NCI-H226 (cell line): ENCODE results near the gene CST9.
"Not testable (repeated sequence)": the region's sequence is repeated elsewhere in the genome, so short reads cannot be mapped to it uniquely, and the experiment has no call there.

Experiments used
- DNase-seq: peaks from one replicate; pipeline ENCODE4 v3.0.0-alpha.2; 2015

CST9 gene

GRCh38 chr20:23585808-23586734, 19.6 kb downstream of the CST9 start:
- DNase-seq = no peak

- DNase-seq = no peak
These were observed 20.3 kb downstream of the CST9 start for GRCh38 chr20:23585449-23585807.

GRCh38 chr20:23584434-23585199, 21.1 kb downstream of the CST9 start:
- no peak for DNase-seq

GRCh38 chr20:23583526-23583925, 22.2 kb downstream of the CST9 start:
- DNase-seq = no peak

- DNase-seq = no peak
These were observed 23.4 kb downstream of the CST9 start for GRCh38 chr20:23582293-23582692.

GRCh38 chr20:23581833-23582232, 23.9 kb downstream of the CST9 start:
- not testable (repeated sequence) for DNase-seq

- DNase-seq = no peak
These were observed 30.7 kb downstream of the CST9 start for GRCh38 chr20:23574977-23575376.

GRCh38 chr20:23570178-23570760, 35.4 kb downstream of the CST9 start:
- no peak for DNase-seq

GRCh38 chr20:23569570-23569969, 36.1 kb downstream of the CST9 start:
- no peak for DNase-seq

GRCh38 chr20:23568971-23569330, 36.8 kb downstream of the CST9 start:
- DNase-seq = no peak

- DNase-seq = no peak
These were observed 37.3 kb downstream of the CST9 start, which contains the start of gene CST9L for GRCh38 chr20:23568320-23568970. Gene CST9L (minus strand): TSS chr20:23568484. CDS start chr20:23568450, 34 bp downstream.

- DNase-seq = no peak
These were observed 39.4 kb downstream of the CST9 start for GRCh38 chr20:23566199-23566932.

GRCh38 chr20:23565503-23566045, 40.1 kb downstream of the CST9 start:
- DNase-seq = no peak

- DNase-seq = no peak
These were observed 40.8 kb downstream of the CST9 start for GRCh38 chr20:23564927-23565326.

- no peak for DNase-seq
These were observed 42.9 kb downstream of the CST9 start for GRCh38 chr20:23562721-23563342.

- DNase-seq = no peak
These were observed 51.3 kb downstream of the CST9 start for GRCh38 chr20:23554401-23554800.
